ENCODE data around the gene KBTBD7. TPM values are rescaled to one million over a fixed set of nuclear protein-coding genes. Genes with fewer than 3 reads are reported as not detected.

Gene KBTBD7
- total and polyA plus RNA-seq, 2 donors (not counting 1 experiment from before 2014, with no cell fraction given), result 0.73 to 9.2 TPM

DNA sequence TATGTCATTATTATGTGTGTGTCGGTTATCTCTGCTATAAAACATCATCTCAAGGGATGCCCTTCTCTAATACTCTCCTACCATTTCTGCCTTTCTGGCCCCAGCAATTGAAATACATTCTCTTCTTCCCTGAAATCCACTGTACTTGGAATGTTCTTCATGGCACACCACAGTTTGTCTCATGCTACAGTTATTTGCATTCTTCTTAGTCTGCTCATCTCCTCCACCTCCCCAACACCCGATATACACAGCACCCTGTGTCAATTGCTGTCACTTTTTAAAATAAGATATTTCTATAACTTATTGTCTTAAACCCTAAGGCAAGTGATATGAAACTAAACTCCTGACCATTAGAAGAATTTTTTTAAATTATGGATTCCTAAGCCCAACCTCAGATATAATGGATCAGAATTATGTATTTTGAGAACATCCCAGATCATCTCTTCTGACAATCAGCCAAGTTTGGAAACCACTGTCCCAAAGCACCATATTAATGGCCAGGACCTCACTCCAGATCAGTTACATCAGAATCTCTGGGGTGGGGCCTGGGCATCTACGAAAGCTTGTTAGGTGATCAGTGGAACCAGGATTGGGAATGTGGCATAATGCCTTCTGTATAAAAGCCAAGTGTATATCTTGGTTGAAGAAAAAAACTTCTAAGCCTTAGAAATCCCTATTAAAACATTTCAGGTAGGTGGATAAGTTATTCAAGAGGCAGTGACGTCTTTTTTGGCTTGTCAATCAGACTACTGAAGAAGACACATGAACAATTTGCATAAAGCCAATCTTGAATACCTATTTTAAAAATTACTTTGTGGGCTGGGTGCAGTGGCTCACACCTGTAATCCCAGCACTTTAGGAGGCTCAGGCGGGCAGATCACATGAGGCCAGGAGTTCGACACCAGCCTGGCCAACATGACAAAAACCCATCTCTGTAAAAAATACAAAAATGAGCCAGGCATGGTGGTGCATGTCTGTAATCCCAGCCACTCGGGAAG, 30.0 kb upstream of the KBTBD7 start:
- no peaks in the 10 kb centered on the region for H3K9me3 ChIP-seq (ENCODE audit: control extremely low read depth in 1 of 3, control insufficient read depth in 2 of 3, insufficient read depth in 1 of 3, low read length in 2 of 3)
- peaks cover 0 to 6% of the 10 kb centered on the region in 2 donors for H3K4me1 ChIP-seq (ENCODE audit: control insufficient read depth in 2 of 2, insufficient read depth in 2 of 2, low read length in 2 of 2)
- ChIA-PET POLR2A (no interaction called here), CTCF (no interaction called here)
- Mint-ChIP-seq H3K4me3 (no peak overlapping the region), H3K9me3 (ENCODE audit: insufficient read depth) (no peaks in the 10 kb centered on the region), H3K27ac (no peak overlapping the region), H3K27me3 (no peaks in the 10 kb centered on the region), H3K4me1 (peaks cover 3% of the 10 kb centered on the region)
- no peaks in the 10 kb centered on the region for H4K20me1 ChIP-seq (ENCODE audit: control insufficient read depth, insufficient read depth, low read length, poor library complexity, severe bottlenecking)
- no peaks in the 10 kb centered on the region for H3K27me3 ChIP-seq (replicated peaks in 1 of 4; ENCODE audit: control extremely low read depth in 1 of 4, control insufficient read depth in 3 of 4, insufficient read depth in 4 of 4, low read length in 3 of 4)
- no peak for ATAC-seq (ENCODE audit: low read depth)
- H3K4me2 ChIP-seq (replicated peaks; ENCODE audit: low read depth, low read length, poor library complexity, severe bottlenecking), result no peak overlapping the region
- DNase-seq, result no peak
- H3K9ac ChIP-seq (ENCODE audit: low read length), result no peak overlapping the region
- H3K36me3 ChIP-seq (replicated peaks in 1 of 2; ENCODE audit: control extremely low read depth in 1 of 2, control insufficient read depth in 1 of 2, extremely low read depth in 1 of 2, insufficient read depth in 2 of 2, low read length in 1 of 2), result peaks cover 3 to 5% of the 10 kb centered on the region in 2 experiments
- WGBS (ENCODE audit: insufficient coverage), result 62% methylated on average over 3 of the region's 7 CpGs
- H3K79me2 ChIP-seq (ENCODE audit: control insufficient read depth, insufficient read depth, low read length), result no peaks in the 10 kb centered on the region
- intact Hi-C loops (cut with micrococcal nuclease), result loop anchor here (5.0 kb wide), 1 partner anchor 42 kb away; no protein-coding TSS in a partner anchor
- no peak overlapping the region for H3K27ac ChIP-seq (ENCODE audit: low read length in 2 of 2)
- no peak overlapping the region for H2AFZ ChIP-seq (ENCODE audit: insufficient read depth, low read depth, low read length, poor library complexity, severe bottlenecking)
- TF ChIP-seq EZH2 (IDR thresholded peaks at IDR 0.05; ENCODE audit: borderline replicate concordance, insufficient read depth, low read depth, low read length, poor library complexity, severe bottlenecking), result no peak
- TF ChIP-seq, protein P1, sequence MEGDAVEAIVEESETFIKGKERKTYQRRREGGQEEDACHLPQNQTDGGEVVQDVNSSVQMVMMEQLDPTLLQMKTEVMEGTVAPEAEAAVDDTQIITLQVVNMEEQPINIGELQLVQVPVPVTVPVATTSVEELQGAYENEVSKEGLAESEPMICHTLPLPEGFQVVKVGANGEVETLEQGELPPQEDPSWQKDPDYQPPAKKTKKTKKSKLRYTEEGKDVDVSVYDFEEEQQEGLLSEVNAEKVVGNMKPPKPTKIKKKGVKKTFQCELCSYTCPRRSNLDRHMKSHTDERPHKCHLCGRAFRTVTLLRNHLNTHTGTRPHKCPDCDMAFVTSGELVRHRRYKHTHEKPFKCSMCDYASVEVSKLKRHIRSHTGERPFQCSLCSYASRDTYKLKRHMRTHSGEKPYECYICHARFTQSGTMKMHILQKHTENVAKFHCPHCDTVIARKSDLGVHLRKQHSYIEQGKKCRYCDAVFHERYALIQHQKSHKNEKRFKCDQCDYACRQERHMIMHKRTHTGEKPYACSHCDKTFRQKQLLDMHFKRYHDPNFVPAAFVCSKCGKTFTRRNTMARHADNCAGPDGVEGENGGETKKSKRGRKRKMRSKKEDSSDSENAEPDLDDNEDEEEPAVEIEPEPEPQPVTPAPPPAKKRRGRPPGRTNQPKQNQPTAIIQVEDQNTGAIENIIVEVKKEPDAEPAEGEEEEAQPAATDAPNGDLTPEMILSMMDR (IDR thresholded peaks at IDR 0.05), result no peak
- no peak overlapping the region for H3K4me3 ChIP-seq (ENCODE audit: control extremely low read depth in 1 of 5, extremely low read depth in 1 of 5, insufficient read depth in 1 of 5, low read depth in 2 of 5, low read length in 4 of 5)

Data from B cell (primary cell).